Lower leg skin (tissue), 3 donors: ENCODE results near the gene KIF1A.

Experiments
- CTCF ChIP-seq, 3 donors: fragments of 450-650 bp; IDR thresholded peaks; one replicate each; pipeline ENCODE4 v1.5.1; 2016; ENCODE audit warnings: antibody characterized with exemption in 3 of 3, mild to moderate bottlenecking in 3 of 3, moderate library complexity in 2 of 3
- POLR2A ChIP-seq, 2 donors: fragments of 450-650 bp; IDR thresholded peaks; one replicate each; pipeline ENCODE4 v1.6.1; 2016 to 2017; ENCODE audit warnings: antibody characterized with exemption in 2 of 2, mild to moderate bottlenecking in 1 of 2, moderate library complexity in 1 of 2

DNA sequence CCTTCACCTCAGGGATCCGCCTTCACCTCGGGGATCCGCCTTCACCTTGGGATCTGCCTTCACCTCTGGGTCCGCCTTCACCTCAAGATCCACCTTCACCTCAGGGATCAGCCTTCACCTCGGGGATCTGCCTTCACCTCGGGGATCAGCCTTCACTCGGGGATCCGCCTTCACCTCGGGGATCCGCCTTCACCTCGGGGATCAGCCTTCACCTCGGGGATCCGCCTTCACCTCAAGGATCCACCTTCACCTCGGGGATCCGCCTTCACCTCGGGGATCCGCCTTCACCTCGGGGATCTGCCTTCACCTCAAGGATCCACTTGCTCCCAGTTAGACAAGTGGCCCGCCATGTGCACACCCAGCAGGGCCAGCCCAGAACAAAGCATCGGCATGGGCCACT is 7.3 kb downstream of the KIF1A start:
- TF ChIP-seq POLR2A (IDR thresholded peaks at IDR 0.05) (no peak), CTCF (IDR thresholded peaks at IDR 0.05) (no peak)
